Activated gamma-delta T cell treated with anti-CD3 and anti-CD28 coated beads, Interleukin-2, amount 50 U/mL, for 16 hours (primary cell): ENCODE measurements around the gene KCNAB2.
A peak's percentile ranks its signal among the peaks of the same experiment; 100 is the strongest.

Source experiments
- DNase-seq: peaks from one replicate; pipeline ENCODE4 v3.0.0-alpha.2; 2020; ENCODE audit warnings: low read depth

KCNAB2 gene

GRCh38 chr1:6109688-6110087 lies 64.0 kb downstream of the KCNAB2 start:
- DNase-seq, result no peak

- no peak for DNase-seq
Observed at GRCh38 chr1:6110326-6110725, 64.6 kb downstream of the KCNAB2 start.

- DNase-seq, result no peak
Observed at GRCh38 chr1:6111571-6111970, 65.9 kb downstream of the KCNAB2 start.

- DNase-seq, result no peak
Observed at GRCh38 chr1:6111991-6112689, 66.5 kb downstream of the KCNAB2 start.

- DNase-seq, result no peak
Observed at GRCh38 chr1:6112690-6113005, 67.0 kb downstream of the KCNAB2 start.

GRCh38 chr1:6113116-6113515 lies 67.4 kb downstream of the KCNAB2 start:
- no peak for DNase-seq

- DNase-seq, result no peak
Observed at GRCh38 chr1:6113745-6114144, 68.1 kb downstream of the KCNAB2 start.

- no peak for DNase-seq
Observed at GRCh38 chr1:6116137-6116536, 70.4 kb downstream of the KCNAB2 start.

- DNase-seq, result no peak
Observed at GRCh38 chr1:6117064-6117463, 71.4 kb downstream of the KCNAB2 start.

GRCh38 chr1:6117624-6118023 lies 71.9 kb downstream of the KCNAB2 start:
- no peak for DNase-seq

- DNase-seq, result no peak
Observed at GRCh38 chr1:6118415-6118814, 72.7 kb downstream of the KCNAB2 start.

- DNase-seq, result no peak
Observed at GRCh38 chr1:6121021-6121421, 75.3 kb downstream of the KCNAB2 start.

GRCh38 chr1:6121651-6122370 lies 76.1 kb downstream of the KCNAB2 start:
- no peak for DNase-seq

GRCh38 chr1:6123083-6123482 lies 77.4 kb downstream of the KCNAB2 start:
- DNase-seq, result no peak

- no peak for DNase-seq
Observed at GRCh38 chr1:6123816-6124215, 78.1 kb downstream of the KCNAB2 start.

- DNase-seq, result no peak
Observed at GRCh38 chr1:6124341-6124740, 78.7 kb downstream of the KCNAB2 start.

- no peak for DNase-seq
Observed at GRCh38 chr1:6124746-6125365, 79.2 kb downstream of the KCNAB2 start.

GRCh38 chr1:6125366-6125765 lies 79.7 kb downstream of the KCNAB2 start:
- no peak for DNase-seq

- DNase-seq, result no peak
Observed at GRCh38 chr1:6126028-6126427, 80.3 kb downstream of the KCNAB2 start.

- DNase-seq, result no peak
Observed at GRCh38 chr1:6126521-6127067, 80.9 kb downstream of the KCNAB2 start.

GRCh38 chr1:6127587-6128163 lies 82.0 kb downstream of the KCNAB2 start:
- peak; percentile 29 for DNase-seq

- DNase-seq, result no peak
Observed at GRCh38 chr1:6128276-6129081, 82.8 kb downstream of the KCNAB2 start.
